ENCODE results near the gene AHCYL2. TPM values are rescaled to one million over a fixed set of nuclear protein-coding genes. Genes with fewer than 3 reads are reported as not detected.
A peak's percentile ranks its signal among the peaks of the same experiment; 100 is the strongest.

Gene AHCYL2
- total RNA-seq, 4 donors from 2014 or later: 22.7 to 41.0 (median 35.7) TPM

DNA sequence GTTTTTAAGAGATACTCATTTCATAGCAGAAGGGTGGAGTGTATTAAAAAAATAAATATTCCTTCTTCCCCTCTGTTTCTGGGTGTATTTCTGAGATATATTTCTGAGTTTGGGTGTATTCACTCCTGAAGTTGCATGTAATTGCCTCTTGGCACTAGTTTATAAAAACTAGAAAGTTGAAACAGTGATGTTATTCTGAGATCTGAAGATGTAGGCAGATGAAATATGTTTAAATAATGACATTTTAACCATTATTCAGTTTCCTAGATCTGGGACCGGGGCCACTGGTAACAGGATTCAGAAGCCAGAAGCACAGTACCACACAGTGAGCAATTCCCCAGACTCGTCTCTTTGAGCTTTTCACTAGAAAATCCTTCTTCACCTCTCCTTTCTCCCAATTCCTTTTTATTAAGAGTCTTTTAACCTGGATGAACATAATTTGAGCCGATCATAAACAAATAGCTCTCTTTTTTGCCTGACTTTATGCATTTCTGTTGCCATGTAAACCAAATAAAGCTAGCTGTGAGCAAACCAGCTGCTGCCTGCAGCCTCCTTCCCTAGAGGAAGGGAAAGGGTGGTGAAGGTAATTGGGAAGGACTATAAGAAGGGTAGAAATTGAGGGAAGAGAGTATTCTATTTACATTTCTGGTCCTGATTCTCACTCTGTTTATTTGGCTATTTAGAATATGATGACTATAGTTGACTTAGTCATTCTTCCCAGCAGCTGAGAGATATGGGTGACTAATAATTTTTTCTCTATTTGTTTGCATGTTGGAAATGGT lies 107.6 kb downstream of the AHCYL2 start:
- intact Hi-C loops (cut with DNase I; ENCODE audit: low total_unique reads): no loop called here
- no peak overlapping the region for H3K27ac ChIP-seq
- ATAC-seq: no peak

DNA sequence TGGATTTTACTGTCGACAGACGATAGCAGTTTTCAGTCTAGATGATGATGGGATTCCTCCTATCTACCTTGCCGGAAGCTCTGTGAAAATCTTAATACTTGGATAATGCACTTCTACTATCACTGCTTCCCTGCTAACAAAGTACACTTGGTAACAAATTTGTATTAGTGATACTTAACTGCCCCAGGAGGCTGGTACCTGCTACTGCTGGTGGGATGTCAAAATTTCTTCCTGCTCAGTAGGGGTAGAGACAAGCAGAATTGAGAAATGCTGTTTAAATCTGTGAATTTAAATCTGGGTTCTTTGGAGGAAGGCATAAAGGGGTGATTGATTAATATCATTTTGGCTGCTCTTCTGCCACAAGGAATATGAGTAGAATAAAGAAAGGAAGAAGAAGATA lies 109.6 kb downstream of the AHCYL2 start:
- Histone ChIP-seq H3K27ac (no peak overlapping the region), H3K9me3 (no peaks in the 10 kb centered on the region), H3K4me1 (peaks cover 0 to 4% of the 10 kb centered on the region in 2 donors), H3K27me3 (no peaks in the 10 kb centered on the region), H3K4me3 (no peak overlapping the region), H3K36me3 (no peaks in the 10 kb centered on the region)
- no peak for DNase-seq
- no peak for TF ChIP-seq POLR2A (IDR thresholded peaks at IDR 0.05)
- TF ChIP-seq, protein P1, sequence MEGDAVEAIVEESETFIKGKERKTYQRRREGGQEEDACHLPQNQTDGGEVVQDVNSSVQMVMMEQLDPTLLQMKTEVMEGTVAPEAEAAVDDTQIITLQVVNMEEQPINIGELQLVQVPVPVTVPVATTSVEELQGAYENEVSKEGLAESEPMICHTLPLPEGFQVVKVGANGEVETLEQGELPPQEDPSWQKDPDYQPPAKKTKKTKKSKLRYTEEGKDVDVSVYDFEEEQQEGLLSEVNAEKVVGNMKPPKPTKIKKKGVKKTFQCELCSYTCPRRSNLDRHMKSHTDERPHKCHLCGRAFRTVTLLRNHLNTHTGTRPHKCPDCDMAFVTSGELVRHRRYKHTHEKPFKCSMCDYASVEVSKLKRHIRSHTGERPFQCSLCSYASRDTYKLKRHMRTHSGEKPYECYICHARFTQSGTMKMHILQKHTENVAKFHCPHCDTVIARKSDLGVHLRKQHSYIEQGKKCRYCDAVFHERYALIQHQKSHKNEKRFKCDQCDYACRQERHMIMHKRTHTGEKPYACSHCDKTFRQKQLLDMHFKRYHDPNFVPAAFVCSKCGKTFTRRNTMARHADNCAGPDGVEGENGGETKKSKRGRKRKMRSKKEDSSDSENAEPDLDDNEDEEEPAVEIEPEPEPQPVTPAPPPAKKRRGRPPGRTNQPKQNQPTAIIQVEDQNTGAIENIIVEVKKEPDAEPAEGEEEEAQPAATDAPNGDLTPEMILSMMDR (IDR thresholded peaks at IDR 0.05 in 4 of 5, conservative IDR thresholded peaks at IDR 0.05 in 1 of 5): peak in 1 of 5 experiments; percentile 8
- peak in 1 of 2 donors; percentile 44 for ATAC-seq
- intact Hi-C loops (cut with DNase I; ENCODE audit: low total_unique reads) (no loop called here), in situ Hi-C loops (cut with MboI; ENCODE audit: low sequenced_read_pairs in 4 of 4) (no loop called here)

More for the DNA sequence above, 107.6 kb downstream of the AHCYL2 start:
- H3K36me3 ChIP-seq: no peaks in the 10 kb centered on the region
- H3K9me3 ChIP-seq: no peaks in the 10 kb centered on the region
- DNase-seq: no peak
- no peak overlapping the region for H3K4me3 ChIP-seq
- H3K4me1 ChIP-seq: peaks cover 0 to 4% of the 10 kb centered on the region in 2 donors
- H3K27me3 ChIP-seq: no peaks in the 10 kb centered on the region
- in situ Hi-C loops (cut with MboI; ENCODE audit: low sequenced_read_pairs in 4 of 4): no loop called here
- TF ChIP-seq POLR2A (IDR thresholded peaks at IDR 0.05): no peak
- TF ChIP-seq, protein P1 (IDR thresholded peaks at IDR 0.05 in 4 of 5, conservative IDR thresholded peaks at IDR 0.05 in 1 of 5): no peak

DNA sequence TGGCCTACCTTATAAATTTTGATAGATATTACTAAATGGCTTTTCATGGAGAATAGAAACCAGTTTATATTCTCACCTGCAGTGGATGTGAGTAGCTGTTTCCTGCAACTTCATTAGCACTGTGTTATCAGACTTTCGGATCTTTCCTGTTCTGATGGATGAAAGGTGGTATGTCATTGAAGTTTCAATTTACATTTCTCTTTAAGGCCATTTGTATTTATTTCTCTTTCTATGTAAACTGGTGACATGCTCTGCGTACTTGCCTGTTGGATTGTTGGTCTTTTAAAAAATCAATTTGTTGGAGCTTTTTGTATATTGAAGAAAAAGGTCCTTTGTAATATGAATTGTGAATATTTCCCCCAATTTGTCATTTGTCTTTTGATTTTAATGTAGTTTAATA lies 113.6 kb downstream of the AHCYL2 start:
- TF ChIP-seq, protein P1 (IDR thresholded peaks at IDR 0.05 in 4 of 5, conservative IDR thresholded peaks at IDR 0.05 in 1 of 5): no peak
- TF ChIP-seq POLR2A (IDR thresholded peaks at IDR 0.05): no peak
- intact Hi-C loops (cut with DNase I; ENCODE audit: low total_unique reads) (no loop called here), in situ Hi-C loops (cut with MboI; ENCODE audit: low sequenced_read_pairs in 4 of 4) (no loop called here)
- ATAC-seq: no peak
- DNase-seq: no peak
- Histone ChIP-seq H3K36me3 (no peaks in the 10 kb centered on the region), H3K9me3 (no peaks in the 10 kb centered on the region), H3K4me1 (peaks cover 17 to 22% of the 10 kb centered on the region in 2 donors), H3K27ac (no peak overlapping the region), H3K4me3 (no peak overlapping the region), H3K27me3 (no peaks in the 10 kb centered on the region)

DNA sequence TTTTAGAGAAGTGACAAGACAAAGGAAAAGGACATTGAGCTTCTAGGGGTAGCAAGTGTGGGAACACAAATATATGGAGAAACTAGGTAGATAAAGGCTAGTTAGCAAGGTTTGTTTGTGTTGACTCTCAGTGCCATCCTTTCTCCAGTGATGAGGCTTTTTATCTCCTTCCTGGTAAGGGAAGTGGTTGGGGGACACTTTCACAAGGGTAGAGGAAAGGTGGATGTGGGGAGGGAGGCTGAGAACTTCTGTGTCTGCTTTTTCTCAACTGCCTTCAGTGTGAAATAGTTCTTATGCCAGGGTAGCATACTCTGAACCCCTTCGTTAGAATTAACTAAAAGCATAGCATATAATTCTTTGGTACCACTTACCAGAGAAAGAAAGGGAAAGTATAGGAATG lies 116.4 kb downstream of the AHCYL2 start:
- DNase-seq (no peak), ATAC-seq (no peak)
- no peaks in the 10 kb centered on the region for H3K9me3 ChIP-seq
- TF ChIP-seq POLR2A (IDR thresholded peaks at IDR 0.05): no peak
- TF ChIP-seq, protein P1 (IDR thresholded peaks at IDR 0.05 in 4 of 5, conservative IDR thresholded peaks at IDR 0.05 in 1 of 5): no peak
- H3K27me3 ChIP-seq: no peaks in the 10 kb centered on the region
- peak overlapping the region in 1 of 4 donors; percentile 78 for H3K27ac ChIP-seq
- intact Hi-C loops (cut with DNase I; ENCODE audit: low total_unique reads): loop anchor here (5.0 to 10.0 kb wide), 2 partner anchors 46 to 274 kb away; partner anchors contain the start of gene NRF1
- no peak overlapping the region for H3K4me3 ChIP-seq
- in situ Hi-C loops (cut with MboI; ENCODE audit: low sequenced_read_pairs in 4 of 4): no loop called here
- H3K36me3 ChIP-seq: no peaks in the 10 kb centered on the region
- H3K4me1 ChIP-seq: peaks cover 24 to 35% of the 10 kb centered on the region in 2 donors

Measured in gastrocnemius medialis (tissue), 4 donors.